HG03457 (cell line): ENCODE measurements around the gene ETFB.

Experiments
- ATAC-seq: cut with Tn5 transposase; IDR thresholded peaks from one replicate; pipeline ENCODE4 v1.9.1; 2021; ENCODE audit warnings: moderate number of reproducible peaks; ENCODE audit not compliant: unreplicated experiment

Gene ETFB

DNA sequence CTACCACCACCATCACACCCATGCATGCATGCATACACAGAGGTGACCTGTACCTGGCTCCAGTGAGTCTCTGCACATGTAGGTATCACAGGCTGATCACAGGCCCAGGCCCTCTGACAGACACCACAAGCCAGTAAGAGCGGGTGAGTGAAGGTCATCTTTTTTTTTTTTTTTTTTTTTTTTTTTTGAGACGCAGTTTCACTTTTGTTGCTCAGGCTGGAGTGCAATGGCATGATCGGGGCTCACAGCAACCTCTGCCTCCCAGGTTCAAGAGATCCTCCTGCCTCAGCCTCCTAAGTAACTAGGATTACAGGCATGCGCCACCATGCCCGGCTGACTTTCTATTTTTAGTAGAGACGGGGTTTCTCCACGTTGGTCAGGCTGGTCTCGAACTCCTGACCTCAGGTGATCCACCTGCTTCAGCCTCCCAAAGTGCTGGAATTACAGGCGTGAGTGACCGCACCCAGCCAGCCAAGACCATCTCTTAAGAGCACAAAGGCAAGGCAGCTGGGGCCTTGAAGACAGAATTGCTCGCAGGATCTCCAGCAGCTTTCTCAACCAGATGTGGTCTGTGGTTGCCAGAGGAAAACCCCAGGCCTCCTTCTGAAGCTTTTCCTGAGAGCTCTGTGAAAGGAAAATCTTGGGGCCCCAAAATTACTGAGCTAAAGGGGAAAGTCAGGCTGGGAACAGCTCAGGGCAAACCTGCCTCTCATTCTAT is 9.5 kb upstream of the ETFB start:
- no peak for ATAC-seq

- ATAC-seq, result no peak
These were observed 6.7 kb upstream of the ETFB start, which contains the start of gene NKG7 for GRCh38 chr19:51372649-51373504. NKG7 (minus strand) TSS chr19:51372654; CDS start chr19:51372535, 119 bp downstream.

DNA sequence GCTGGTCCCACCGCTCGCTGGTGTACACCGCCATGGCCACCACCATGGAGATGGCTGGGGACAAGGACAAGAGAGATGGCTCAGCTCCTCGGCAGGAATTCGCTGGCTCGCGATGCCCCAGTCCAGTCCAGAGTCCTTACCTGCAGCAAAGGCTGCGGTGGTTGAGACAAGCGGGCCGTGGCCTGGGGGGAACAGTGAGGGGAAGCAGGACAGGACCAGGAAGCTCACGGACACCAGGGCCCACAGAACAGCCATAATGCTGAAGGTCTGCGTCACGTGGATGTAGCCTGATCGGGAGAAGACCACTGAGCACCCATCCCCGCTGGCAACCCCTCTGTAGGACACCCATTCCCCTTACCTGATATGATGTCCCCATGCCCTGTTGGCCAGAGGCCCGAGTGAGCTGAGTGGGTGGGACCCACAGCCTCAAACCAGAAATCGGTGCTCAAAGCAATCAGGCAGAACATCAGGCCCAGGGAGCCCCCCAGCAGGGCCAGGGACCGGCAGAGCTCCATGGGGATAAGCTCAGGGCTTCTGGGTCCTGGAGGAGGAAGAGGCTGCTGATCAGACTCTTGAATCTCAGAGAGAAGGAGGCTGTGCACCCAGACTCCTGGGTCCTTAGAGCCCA is 5.9 kb upstream of the ETFB start:
- ATAC-seq, result no peak

DNA sequence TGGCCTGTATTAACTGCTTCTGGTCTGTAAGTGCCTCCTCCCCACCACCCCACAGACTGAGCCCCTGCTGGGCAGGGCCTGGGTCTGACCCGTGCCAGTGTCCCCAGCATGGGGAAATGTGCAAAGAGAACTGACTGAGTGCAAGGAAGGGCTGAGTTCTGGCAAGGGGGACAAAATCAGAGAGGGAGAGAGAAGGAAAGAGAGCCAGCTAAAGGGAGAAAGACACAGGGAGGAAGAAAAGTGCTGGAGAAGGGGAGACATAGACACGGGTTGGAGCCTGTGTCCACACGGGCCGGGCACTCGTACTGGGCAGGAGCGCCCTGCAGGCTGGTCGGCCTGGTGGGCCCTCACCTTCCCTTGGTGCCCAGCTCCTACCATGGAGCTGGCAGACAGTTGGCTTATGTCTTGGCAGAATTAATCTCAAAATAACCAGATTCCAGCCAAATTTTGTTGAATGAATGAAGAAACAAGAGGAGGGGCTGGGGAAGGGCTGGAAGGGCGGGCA is 5.0 kb upstream of the ETFB start:
- no peak for ATAC-seq

DNA sequence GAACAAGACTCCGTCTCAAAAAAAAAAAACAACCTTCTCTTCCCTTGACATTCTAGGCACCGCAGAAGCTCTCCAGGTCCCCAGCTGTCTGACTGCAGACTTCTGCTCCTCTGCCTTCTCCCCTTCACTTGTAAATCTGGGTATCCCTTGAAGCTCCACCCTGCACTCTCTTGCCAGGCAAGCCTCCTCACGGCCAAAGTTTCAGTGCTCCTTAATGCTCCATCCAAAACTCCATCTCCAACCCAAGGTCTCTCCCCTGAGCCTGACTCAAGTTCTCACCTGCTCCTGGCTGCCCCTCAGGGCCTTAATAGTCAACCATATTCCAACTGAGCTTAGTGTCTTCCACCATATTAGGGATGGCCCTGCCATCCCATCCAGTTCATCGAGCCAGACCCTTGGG is 4.0 kb upstream of the ETFB start:
- ATAC-seq, result no peak

DNA sequence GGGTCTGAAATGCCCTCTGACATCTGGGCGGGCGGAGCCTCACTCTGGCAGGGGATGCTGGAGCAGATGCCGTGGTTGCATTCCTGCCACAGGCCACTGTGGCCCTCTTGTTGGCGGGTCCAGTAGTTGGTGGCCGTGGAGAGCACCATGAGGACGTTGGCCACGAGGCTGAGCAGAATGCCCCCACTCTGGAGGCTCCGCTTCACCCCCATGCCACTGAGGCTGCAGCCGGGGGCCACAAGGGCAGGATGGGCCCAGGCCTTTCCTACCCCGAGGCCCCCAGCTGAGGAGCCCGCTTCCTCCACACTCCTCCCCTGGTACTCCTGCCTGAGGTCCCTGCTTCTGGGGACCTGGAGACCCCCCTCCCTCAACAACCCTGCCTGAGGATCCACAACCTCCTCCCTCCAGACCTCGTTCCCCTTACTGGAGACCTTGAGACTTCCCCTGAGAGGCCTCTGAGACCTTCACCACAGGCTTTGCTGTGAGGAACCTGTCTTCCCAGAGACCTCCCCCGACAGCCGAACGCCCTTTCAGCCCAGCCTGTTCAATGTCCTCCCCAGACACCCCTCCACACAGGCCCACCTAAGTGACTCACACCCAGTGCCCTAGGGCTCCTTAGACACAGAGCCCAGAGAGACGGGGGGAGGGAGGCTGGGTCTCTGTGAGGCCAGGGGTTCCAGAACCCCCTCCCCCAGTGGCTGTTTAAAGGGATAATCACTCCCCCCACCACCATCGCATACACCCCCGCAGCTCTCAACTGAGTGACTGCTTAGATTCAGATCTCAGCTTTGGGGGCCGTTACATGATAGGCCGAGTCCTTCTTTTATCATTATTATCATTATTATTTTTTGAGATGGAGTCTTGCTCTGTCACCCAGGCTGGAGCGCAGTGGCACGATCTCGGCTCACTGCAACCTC is 2.4 kb upstream of the ETFB start, which contains the start of gene CLDND2:
Gene CLDND2 (minus strand): TSS at position 638 of the 917 bp plus-strand sequence. CDS start 426 bp downstream, at position 212.
- ATAC-seq, result no peak

DNA sequence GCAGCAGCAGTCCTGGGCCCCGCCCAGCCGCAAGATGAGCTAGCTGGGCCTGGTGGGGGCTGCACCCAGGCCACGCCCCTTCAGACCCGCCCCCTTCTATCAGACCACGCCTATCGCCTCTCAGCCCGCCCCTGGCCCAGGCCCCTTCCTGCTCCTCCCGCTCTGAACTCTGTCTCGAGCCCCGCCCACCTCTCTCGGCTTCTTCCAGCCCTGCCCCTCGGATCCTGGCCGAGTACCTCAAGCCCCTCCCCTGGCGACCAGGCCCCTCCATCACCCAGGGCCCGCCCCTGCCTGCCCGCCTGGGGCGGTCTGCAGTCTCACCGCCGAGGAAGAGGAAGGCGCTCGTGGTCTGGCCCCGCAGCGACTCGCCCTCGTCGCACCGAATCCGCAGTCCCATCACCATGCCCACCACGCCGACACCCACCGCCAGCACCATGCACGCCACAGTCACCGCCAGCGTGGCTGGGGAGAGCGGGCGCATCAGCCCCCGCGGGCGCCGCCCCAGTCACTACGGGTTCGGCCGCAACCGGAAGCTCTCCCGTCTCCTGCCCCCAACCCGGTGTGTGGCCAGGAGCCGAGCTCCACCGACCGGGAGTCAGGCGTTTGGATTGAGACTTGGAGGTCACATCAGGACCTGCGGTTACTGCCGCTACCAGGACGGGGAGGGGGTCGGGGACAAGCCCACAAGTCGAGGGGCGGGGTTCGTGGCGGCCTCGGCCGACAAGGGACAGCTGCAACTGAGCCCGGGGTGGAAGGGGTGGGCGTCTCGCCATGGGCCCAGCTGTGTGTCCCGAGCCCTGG is 1.6 kb upstream of the ETFB start:
- ATAC-seq, result peak; percentile 54

DNA sequence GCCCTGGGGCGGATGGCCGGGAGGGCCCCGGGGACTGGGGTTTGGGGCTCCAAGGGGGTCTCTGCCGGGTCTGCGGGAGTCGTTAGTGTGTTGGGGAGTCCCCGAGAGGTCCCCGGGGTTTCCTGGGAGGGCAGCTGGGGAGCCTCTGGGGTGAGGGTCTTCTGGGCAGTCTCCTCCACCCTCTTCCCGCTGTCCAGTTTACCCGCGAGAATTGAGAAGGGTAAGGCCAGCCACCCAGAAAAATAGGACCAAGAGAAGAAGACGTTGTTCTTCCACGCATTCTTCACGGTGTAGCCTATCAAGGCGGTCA is 1.0 kb upstream of the ETFB start:
- ATAC-seq, result no peak

GRCh38 chr19:51366389-51367254 is 434 bp upstream of the ETFB start:
- peak; percentile 38 for ATAC-seq

GRCh38 chr19:51365211-51365964 is 800 bp downstream of the ETFB start:
- ATAC-seq, result no peak

DNA sequence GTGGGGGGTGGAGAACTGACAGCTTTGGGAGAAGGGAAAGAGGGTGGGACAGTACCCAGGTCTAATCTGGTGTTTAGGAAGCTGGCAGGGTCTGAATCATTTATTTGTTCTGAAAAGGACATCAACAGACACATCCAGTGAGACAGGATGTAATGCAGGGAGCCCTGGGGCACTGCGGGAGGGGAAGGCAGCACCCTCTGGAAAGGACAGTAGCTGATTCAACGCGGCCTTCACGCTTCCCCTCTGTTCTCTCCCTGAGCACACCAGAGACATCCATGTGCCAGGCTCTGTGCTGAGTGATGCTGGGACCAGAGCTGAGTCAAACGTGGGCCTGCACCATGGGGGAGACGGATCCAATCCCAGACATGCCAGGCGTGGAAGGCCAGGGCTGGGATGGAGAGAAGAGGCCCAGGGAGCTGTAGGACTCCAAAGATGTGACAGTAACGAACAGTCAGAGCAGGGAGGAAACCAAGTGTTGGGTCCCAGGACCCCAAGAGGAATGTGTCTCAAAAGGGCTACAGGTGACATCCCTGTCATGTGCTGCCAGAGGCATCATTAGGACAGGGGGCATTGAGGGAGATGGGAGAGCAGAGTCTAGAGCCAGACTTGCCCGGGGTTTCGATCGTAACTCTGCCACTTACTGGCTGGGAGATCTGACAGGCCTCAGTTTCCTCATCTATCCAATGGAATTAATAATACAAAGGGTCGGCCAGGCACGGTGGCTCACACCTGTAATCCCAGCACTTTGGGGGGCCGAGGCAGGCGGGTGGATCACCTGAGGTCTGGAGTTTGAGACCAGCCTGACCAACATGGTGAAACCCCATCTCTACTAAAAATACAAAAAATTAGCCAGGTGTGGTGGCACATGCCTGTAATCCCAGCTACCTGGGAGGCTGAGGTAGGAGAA is 1.7 kb downstream of the ETFB start:
- no peak for ATAC-seq

DNA sequence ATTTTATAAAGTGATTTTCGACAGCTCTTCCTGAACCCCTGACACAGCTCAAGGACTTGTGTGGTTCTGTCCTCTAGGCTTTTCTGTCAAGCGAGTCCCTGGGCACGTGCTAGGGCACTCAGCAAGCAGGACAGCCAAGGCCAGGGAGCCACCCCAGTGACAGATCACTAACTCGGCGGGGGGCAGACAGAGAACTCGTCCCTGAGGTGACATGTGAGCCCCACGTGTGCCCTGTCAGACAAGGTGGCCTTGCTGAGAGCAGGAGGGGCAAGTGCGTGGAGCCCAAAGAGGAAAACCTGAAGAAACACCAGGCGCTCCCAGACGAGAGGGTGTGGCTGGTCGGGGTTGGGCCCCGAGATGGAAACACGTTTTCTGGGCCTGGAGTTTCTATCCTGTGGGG is 4.9 kb downstream of the ETFB start:
- ATAC-seq, result no peak

DNA sequence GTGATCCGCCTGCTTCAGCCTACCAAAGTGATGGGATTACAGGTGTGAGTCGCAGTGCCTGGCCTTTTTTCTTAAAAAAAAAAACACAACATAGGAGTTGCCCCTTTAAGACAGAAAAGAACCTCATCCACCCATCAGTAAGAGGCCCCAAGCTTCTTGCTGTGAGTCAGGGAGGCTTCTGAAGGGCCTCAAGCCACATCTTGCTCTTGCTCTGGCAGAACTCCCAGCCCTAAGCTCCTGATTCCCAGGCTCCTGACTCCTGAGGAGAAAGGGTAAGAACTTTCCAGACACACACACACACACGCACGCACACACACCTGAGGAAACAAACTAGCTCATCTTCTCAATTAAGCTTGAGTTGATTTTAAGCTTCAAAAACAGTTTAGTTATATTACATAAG is 6.9 kb downstream of the ETFB start:
- ATAC-seq, result no peak

- no peak for ATAC-seq
These were observed 8.2 kb downstream of the ETFB start for GRCh38 chr19:51357952-51358351.

DNA sequence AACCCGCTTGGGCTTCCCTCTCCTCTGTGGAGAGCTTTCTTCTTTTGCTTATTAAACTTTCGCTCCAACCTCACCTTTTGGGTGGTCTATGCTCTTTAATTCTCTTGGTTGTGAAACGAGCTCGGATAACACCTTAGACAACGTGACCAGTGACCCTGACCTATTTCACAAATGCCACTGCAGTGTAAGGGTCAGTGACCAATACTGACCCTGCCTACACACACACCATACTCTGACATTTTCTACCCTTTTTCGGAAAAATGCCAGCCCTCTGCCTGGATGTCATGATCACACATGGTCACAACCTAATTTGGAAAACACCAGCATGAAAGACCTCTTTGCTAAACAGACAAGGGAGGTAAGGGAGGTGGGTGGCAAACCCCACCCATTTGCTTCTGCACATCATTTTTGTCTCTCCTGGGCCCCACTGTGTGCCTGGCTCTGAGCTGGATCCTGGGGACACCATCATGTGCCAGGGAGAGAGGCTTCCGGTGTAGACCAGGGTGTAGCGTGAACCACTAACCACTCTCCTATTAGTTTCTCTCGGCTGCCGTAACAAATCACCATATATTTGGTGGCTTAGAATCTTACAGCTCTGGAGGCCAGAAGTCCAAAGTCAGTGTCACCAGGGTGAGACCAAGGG is 9.9 kb downstream of the ETFB start:
- ATAC-seq, result no peak

DNA sequence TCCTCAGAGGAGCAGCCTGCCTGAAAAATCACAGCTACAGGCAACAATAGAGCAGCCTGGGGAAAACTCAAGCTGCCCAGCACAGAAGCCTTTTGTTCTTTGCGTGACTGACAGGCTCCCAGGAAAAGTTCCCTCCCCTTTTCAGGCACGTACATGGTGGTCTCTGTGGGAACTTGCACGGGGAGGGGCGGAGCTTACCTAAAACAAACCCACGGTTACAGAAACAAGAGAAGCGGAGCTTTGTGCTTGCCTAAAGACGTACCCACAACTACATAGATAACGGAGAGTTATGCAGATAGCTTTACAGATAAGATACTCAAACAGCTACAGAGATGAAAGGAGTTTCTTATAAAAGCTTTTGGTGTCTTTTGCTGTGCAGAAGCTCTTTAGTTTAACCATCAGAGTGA is 11.4 kb downstream of the ETFB start:
- ATAC-seq, result no peak
